SK-N-SH (cell line): ENCODE results near the gene RIOX2.

Experiments
- CHD2 ChIP-seq: fragments of 150-350 bp; IDR thresholded peaks from 2 replicates; pipeline ENCODE4 v1.6.1; 2018; ENCODE audit warnings: low read length; ENCODE audit not compliant: partially characterized antibody
- ELF1 ChIP-seq: IDR thresholded peaks from 2 replicates; pipeline ENCODE4 v1.4.0; 2012
- EP300 ChIP-seq, 2 experiments: IDR thresholded peaks; 2 replicates each; pipeline versions ENCODE4 v1.4.0 to v1.6.1; 2012; ENCODE audit warnings: borderline replicate concordance in 1 of 2, low read depth in 1 of 2, low read length in 1 of 2
- RAD21 ChIP-seq: IDR thresholded peaks from 2 replicates; pipeline ENCODE4 v1.6.1; 2012; ENCODE audit warnings: mild to moderate bottlenecking, low read length
- RFX5 ChIP-seq: IDR thresholded peaks from 2 replicates; pipeline ENCODE4 v1.6.1; 2012; ENCODE audit warnings: mild to moderate bottlenecking, improper control_type of control experiment, low read length
- YY1 ChIP-seq: IDR thresholded peaks from 2 replicates; pipeline ENCODE4 v1.4.0; 2012; ENCODE audit warnings: low read depth, mild to moderate bottlenecking
- TF ChIP-seq, protein P1 (sequence below): IDR thresholded peaks from 2 replicates; pipeline ENCODE4 v1.4.0; 2012; ENCODE audit warnings: low read depth, borderline replicate concordance
- TF ChIP-seq, protein P2 (sequence below): IDR thresholded peaks from 2 replicates; pipeline ENCODE4 v1.4.0; 2012; ENCODE audit warnings: low read depth
- TF ChIP-seq, protein P3 (sequence below): fragments of 200-600 bp; sonication (generic); IDR thresholded peaks from 2 replicates; pipeline ENCODE4 v1.6.1; 2017; ENCODE audit warnings: antibody characterized with exemption, mild to moderate bottlenecking, moderate library complexity
- TF ChIP-seq, protein P4 (sequence below): IDR thresholded peaks from 2 replicates; pipeline ENCODE4 v1.6.1; 2012; ENCODE audit warnings: mild to moderate bottlenecking, low read depth, low read length, moderate library complexity

DNA sequence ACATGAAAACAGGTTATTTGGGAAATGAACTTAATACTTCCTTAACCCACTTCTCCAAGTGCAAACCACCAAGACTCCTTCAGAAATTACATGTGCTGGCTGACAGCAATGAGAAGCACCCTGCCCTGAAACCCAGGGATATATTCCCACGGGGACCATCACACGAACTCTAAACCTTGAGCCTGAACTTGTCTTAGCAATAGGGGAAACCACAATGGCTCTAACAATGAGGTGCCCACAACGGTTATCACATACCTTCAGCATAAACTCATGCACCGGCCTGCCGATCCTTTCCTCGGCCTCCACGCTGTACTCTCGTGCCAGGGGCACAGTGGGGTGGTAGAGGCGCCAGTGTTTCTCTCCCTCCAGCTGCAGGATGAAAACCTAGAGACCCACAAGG lies 13.4 kb downstream of the RIOX2 start:
- TF ChIP-seq, protein P1, sequence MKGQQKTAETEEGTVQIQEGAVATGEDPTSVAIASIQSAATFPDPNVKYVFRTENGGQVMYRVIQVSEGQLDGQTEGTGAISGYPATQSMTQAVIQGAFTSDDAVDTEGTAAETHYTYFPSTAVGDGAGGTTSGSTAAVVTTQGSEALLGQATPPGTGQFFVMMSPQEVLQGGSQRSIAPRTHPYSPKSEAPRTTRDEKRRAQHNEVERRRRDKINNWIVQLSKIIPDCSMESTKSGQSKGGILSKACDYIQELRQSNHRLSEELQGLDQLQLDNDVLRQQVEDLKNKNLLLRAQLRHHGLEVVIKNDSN: no peak
- TF ChIP-seq RAD21: no peak
- no peak for TF ChIP-seq CHD2
- TF ChIP-seq EP300 (IDR thresholded peaks at IDR 0.05; ENCODE audit: borderline replicate concordance in 1 of 2, low read depth in 1 of 2, low read length in 1 of 2): no peak
- TF ChIP-seq RFX5: no peak
- TF ChIP-seq, protein P2, sequence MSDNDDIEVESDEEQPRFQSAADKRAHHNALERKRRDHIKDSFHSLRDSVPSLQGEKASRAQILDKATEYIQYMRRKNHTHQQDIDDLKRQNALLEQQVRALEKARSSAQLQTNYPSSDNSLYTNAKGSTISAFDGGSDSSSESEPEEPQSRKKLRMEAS: no peak
- TF ChIP-seq, protein P3, sequence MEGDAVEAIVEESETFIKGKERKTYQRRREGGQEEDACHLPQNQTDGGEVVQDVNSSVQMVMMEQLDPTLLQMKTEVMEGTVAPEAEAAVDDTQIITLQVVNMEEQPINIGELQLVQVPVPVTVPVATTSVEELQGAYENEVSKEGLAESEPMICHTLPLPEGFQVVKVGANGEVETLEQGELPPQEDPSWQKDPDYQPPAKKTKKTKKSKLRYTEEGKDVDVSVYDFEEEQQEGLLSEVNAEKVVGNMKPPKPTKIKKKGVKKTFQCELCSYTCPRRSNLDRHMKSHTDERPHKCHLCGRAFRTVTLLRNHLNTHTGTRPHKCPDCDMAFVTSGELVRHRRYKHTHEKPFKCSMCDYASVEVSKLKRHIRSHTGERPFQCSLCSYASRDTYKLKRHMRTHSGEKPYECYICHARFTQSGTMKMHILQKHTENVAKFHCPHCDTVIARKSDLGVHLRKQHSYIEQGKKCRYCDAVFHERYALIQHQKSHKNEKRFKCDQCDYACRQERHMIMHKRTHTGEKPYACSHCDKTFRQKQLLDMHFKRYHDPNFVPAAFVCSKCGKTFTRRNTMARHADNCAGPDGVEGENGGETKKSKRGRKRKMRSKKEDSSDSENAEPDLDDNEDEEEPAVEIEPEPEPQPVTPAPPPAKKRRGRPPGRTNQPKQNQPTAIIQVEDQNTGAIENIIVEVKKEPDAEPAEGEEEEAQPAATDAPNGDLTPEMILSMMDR: no peak
- TF ChIP-seq ELF1: no peak
- TF ChIP-seq, protein P4, sequence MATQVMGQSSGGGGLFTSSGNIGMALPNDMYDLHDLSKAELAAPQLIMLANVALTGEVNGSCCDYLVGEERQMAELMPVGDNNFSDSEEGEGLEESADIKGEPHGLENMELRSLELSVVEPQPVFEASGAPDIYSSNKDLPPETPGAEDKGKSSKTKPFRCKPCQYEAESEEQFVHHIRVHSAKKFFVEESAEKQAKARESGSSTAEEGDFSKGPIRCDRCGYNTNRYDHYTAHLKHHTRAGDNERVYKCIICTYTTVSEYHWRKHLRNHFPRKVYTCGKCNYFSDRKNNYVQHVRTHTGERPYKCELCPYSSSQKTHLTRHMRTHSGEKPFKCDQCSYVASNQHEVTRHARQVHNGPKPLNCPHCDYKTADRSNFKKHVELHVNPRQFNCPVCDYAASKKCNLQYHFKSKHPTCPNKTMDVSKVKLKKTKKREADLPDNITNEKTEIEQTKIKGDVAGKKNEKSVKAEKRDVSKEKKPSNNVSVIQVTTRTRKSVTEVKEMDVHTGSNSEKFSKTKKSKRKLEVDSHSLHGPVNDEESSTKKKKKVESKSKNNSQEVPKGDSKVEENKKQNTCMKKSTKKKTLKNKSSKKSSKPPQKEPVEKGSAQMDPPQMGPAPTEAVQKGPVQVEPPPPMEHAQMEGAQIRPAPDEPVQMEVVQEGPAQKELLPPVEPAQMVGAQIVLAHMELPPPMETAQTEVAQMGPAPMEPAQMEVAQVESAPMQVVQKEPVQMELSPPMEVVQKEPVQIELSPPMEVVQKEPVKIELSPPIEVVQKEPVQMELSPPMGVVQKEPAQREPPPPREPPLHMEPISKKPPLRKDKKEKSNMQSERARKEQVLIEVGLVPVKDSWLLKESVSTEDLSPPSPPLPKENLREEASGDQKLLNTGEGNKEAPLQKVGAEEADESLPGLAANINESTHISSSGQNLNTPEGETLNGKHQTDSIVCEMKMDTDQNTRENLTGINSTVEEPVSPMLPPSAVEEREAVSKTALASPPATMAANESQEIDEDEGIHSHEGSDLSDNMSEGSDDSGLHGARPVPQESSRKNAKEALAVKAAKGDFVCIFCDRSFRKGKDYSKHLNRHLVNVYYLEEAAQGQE: no peak
- no peak for TF ChIP-seq YY1
